HEK293 (cell line): Measurements from ENCODE around the gene PRSS56.

ENCODE experiments used
- BCL6B ChIP-seq: fragments of 450-650 bp; formaldehyde crosslinking; IDR thresholded peaks from 2 replicates; pipeline ENCODE4 v1.5.1; 2017; ENCODE audit warnings: missing biosample characterization, missing genetic modification characterization
- EGR2 ChIP-seq: fragments of 450-650 bp; formaldehyde crosslinking; IDR thresholded peaks from 2 replicates; pipeline ENCODE4 v1.5.1; 2016; ENCODE audit warnings: low read depth, missing biosample characterization, missing genetic modification characterization
- ELK4 ChIP-seq: IDR thresholded peaks from 2 replicates; pipeline ENCODE4 v1.6.1; 2011; ENCODE audit warnings: mild to moderate bottlenecking, low read depth, low read length, borderline replicate concordance
- FEZF1 ChIP-seq: fragments of 450-650 bp; formaldehyde crosslinking; IDR thresholded peaks from 2 replicates; pipeline ENCODE4 v1.5.1; 2016; ENCODE audit warnings: missing biosample characterization, missing genetic modification characterization
- GLI2 ChIP-seq: fragments of 450-650 bp; formaldehyde crosslinking; IDR thresholded peaks from 2 replicates; pipeline ENCODE4; 2017; ENCODE audit warnings: missing biosample characterization, missing genetic modification characterization, low read depth, borderline replicate concordance
- IKZF3 ChIP-seq: fragments of 450-650 bp; IDR thresholded peaks from 2 replicates; pipeline ENCODE4 v1.5.0; 2018; ENCODE audit warnings: missing biosample characterization, mild to moderate bottlenecking, missing genetic modification characterization, moderate library complexity
- INSM2 ChIP-seq: fragments of 450-650 bp; formaldehyde crosslinking; IDR thresholded peaks from 2 replicates; pipeline ENCODE4 v1.5.1; 2016; ENCODE audit warnings: missing biosample characterization, missing genetic modification characterization
- KLF1 ChIP-seq: fragments of 450-650 bp; formaldehyde crosslinking; IDR thresholded peaks from 2 replicates; pipeline ENCODE4 v1.5.1; 2016; ENCODE audit warnings: missing biosample characterization, missing genetic modification characterization
- SP7 ChIP-seq: fragments of 450-650 bp; formaldehyde crosslinking; IDR thresholded peaks from 2 replicates; pipeline ENCODE4 v1.5.1; 2016; ENCODE audit warnings: missing biosample characterization, missing genetic modification characterization
- TCF7L2 ChIP-seq: IDR thresholded peaks from 2 replicates; pipeline ENCODE4 v1.6.1; 2011; ENCODE audit warnings: low read depth, mild to moderate bottlenecking, inconsistent platforms, low read length, moderate library complexity, borderline replicate concordance
- ZBTB10 ChIP-seq: fragments of 450-650 bp; formaldehyde crosslinking; IDR thresholded peaks from 2 replicates; pipeline ENCODE4 v1.5.1; 2016; ENCODE audit warnings: missing biosample characterization, missing genetic modification characterization
- ZBTB11 ChIP-seq: fragments of 450-650 bp; formaldehyde crosslinking; conservative IDR thresholded peaks from 2 replicates; pipeline ENCODE4 v1.5.1; 2016; ENCODE audit warnings: low read depth, missing biosample characterization, missing genetic modification characterization
- ZBTB17 ChIP-seq: fragments of 450-650 bp; formaldehyde crosslinking; IDR thresholded peaks from 2 replicates; pipeline ENCODE4 v1.5.1; 2016; ENCODE audit warnings: missing biosample characterization, missing genetic modification characterization
- ZBTB20 ChIP-seq: fragments of 450-650 bp; formaldehyde crosslinking; IDR thresholded peaks from 2 replicates; pipeline ENCODE4 v1.5.1; 2016; ENCODE audit warnings: missing biosample characterization, missing genetic modification characterization
- ZNF112 ChIP-seq: fragments of 450-650 bp; formaldehyde crosslinking; IDR thresholded peaks from 2 replicates; pipeline ENCODE4 v1.5.0; 2017; ENCODE audit warnings: missing biosample characterization, missing genetic modification characterization
- ZNF140 ChIP-seq: fragments of 450-650 bp; formaldehyde crosslinking; IDR thresholded peaks from 2 replicates; pipeline ENCODE4 v1.5.1; 2016; ENCODE audit warnings: missing biosample characterization, missing genetic modification characterization
- ZNF335 ChIP-seq: fragments of 450-650 bp; formaldehyde crosslinking; conservative IDR thresholded peaks from 2 replicates; pipeline ENCODE4 v1.5.1; 2016; ENCODE audit warnings: missing biosample characterization, missing genetic modification characterization
- ZNF501 ChIP-seq: fragments of 450-650 bp; formaldehyde crosslinking; IDR thresholded peaks from 2 replicates; pipeline ENCODE4 v1.5.1; 2016; ENCODE audit warnings: missing biosample characterization, missing genetic modification characterization
- ZNF514 ChIP-seq: fragments of 450-650 bp; formaldehyde crosslinking; IDR thresholded peaks from 2 replicates; pipeline ENCODE4 v1.5.1; 2016; ENCODE audit warnings: missing biosample characterization, missing genetic modification characterization
- ZNF549 ChIP-seq: fragments of 450-650 bp; IDR thresholded peaks from 2 replicates; pipeline ENCODE4 v1.5.1; 2018; ENCODE audit warnings: missing biosample characterization, missing genetic modification characterization, mild to moderate bottlenecking, inconsistent platforms, moderate library complexity
- ZNF623 ChIP-seq: fragments of 450-650 bp; formaldehyde crosslinking; IDR thresholded peaks from 2 replicates; pipeline ENCODE4 v1.5.1; 2016; ENCODE audit warnings: missing biosample characterization, missing genetic modification characterization
- ZNF626 ChIP-seq: fragments of 450-650 bp; sonication (Bioruptor Pico); formaldehyde crosslinking; IDR thresholded peaks from 2 replicates; pipeline ENCODE4 v1.5.1; 2018; ENCODE audit warnings: missing biosample characterization, missing genetic modification characterization, inconsistent platforms
- ZNF645 ChIP-seq: fragments of 450-650 bp; formaldehyde crosslinking; IDR thresholded peaks from 2 replicates; pipeline ENCODE4; 2016; ENCODE audit warnings: missing biosample characterization, missing genetic modification characterization
- ZNF692 ChIP-seq: fragments of 450-650 bp; formaldehyde crosslinking; IDR thresholded peaks from 2 replicates; pipeline ENCODE4 v1.5.1; 2016; ENCODE audit warnings: missing biosample characterization, missing genetic modification characterization
- ZNF843 ChIP-seq: fragments of 450-650 bp; formaldehyde crosslinking; IDR thresholded peaks from 2 replicates; pipeline ENCODE4 v1.5.1; 2016; ENCODE audit warnings: missing biosample characterization, missing genetic modification characterization
- ZSCAN30 ChIP-seq: fragments of 450-650 bp; IDR thresholded peaks from 2 replicates; pipeline ENCODE4 v1.5.1; 2018; ENCODE audit warnings: missing biosample characterization, mild to moderate bottlenecking, missing genetic modification characterization, moderate library complexity

Gene PRSS56

GRCh38 chr2:232550354-232551249, 30.4 kb downstream of the PRSS56 start, which contains the start of the genes EIF4E2 and TIGD1 (continued):
- TF ChIP-seq KLF1 (tag by site-specific recombination) (peak; percentile 77), GLI2 (tag by site-specific recombination) (no peak), ZNF626 (no peak), TCF7L2 (no peak), ZNF623 (tag by site-specific recombination) (no peak), ZNF549 (tag by site-specific recombination) (peak; percentile 94), EGR2 (tag by site-specific recombination) (peak; percentile 89), ZNF514 (tag by site-specific recombination) (no peak), ZBTB11 (tag by site-specific recombination) (peak; percentile 98), ZBTB17 (peak; percentile 61), ZNF692 (tag by site-specific recombination) (peak; percentile 82), ZNF335 (tag by site-specific recombination) (peak; percentile 51), ZSCAN30 (peak; percentile 94), FEZF1 (peak; percentile 96), BCL6B (tag by site-specific recombination) (no peak), ZNF843 (tag by site-specific recombination) (peak; percentile 66), ZNF140 (tag by site-specific recombination) (no peak), ZBTB20 (tag by site-specific recombination) (peak; percentile 100), ZNF501 (tag by site-specific recombination) (peak; percentile 80), INSM2 (tag by site-specific recombination) (0 out of 2 replicates have a peak, but pooled peaks have one; percentile 33), ZNF112 (tag by site-specific recombination) (no peak), ZNF645 (tag by site-specific recombination) (no peak), ZBTB10 (tag by site-specific recombination) (no peak), ELK4 (peak; percentile 41; the same call in 1 of the 2 replicates), IKZF3 (tag by site-specific recombination) (no peak; the same call in 1 of the 2 replicates), SP7 (peak; percentile 84)
